BLaER1 (cell line): ENCODE measurements around the gene ADCY2.
A peak's percentile ranks its signal among the peaks of the same experiment; 100 is the strongest.

Experiments
- H3K27ac ChIP-seq: shearing (Covaris generic); formaldehyde crosslinking; 2 replicates; pipeline ENCODE4 v1.8.1; 2022
- H3K27me3 ChIP-seq: shearing (Covaris generic); formaldehyde crosslinking; 2 replicates; pipeline ENCODE4 v1.8.1; 2022
- H3K36me3 ChIP-seq: shearing (Covaris generic); formaldehyde crosslinking; 2 replicates; pipeline ENCODE4 v1.8.1; 2022
- H3K4me1 ChIP-seq: shearing (Covaris generic); formaldehyde crosslinking; 2 replicates; pipeline ENCODE4 v1.8.1; 2022
- H3K4me2 ChIP-seq: shearing (Covaris generic); formaldehyde crosslinking; 2 replicates; pipeline ENCODE4 v1.8.1; 2022
- H3K4me3 ChIP-seq: shearing (Covaris generic); formaldehyde crosslinking; 2 replicates; pipeline ENCODE4 v1.8.1; 2022
- H3K9ac ChIP-seq: shearing (Covaris generic); formaldehyde crosslinking; 2 replicates; pipeline ENCODE4 v1.8.1; 2022
- H3K9me3 ChIP-seq: shearing (Covaris generic); formaldehyde crosslinking; 2 replicates; pipeline ENCODE4 v1.8.1; 2022
- H4K20me1 ChIP-seq: shearing (Covaris generic); formaldehyde crosslinking; 2 replicates; pipeline ENCODE4 v1.8.1; 2022
- Cebpa-rat ChIP-seq: shearing (Covaris generic); IDR thresholded peaks from 2 replicates; pipeline ENCODE4 v1.8.1; 2022

Gene ADCY2

GRCh38 chr5:7664208-7664607 lies 268.3 kb downstream of the ADCY2 start:
- H4K20me1 ChIP-seq: no peaks in the 10 kb centered on the region
- no peak overlapping the region for H3K27ac ChIP-seq
- no peak for TF ChIP-seq Cebpa-rat
- H3K4me2 ChIP-seq: no peak overlapping the region
- no peaks in the 10 kb centered on the region for H3K27me3 ChIP-seq
- no peak overlapping the region for H3K9ac ChIP-seq
- no peaks in the 10 kb centered on the region for H3K9me3 ChIP-seq
- no peaks in the 10 kb centered on the region for H3K4me1 ChIP-seq
- H3K4me3 ChIP-seq: no peak overlapping the region
- no peaks in the 10 kb centered on the region for H3K36me3 ChIP-seq

DNA sequence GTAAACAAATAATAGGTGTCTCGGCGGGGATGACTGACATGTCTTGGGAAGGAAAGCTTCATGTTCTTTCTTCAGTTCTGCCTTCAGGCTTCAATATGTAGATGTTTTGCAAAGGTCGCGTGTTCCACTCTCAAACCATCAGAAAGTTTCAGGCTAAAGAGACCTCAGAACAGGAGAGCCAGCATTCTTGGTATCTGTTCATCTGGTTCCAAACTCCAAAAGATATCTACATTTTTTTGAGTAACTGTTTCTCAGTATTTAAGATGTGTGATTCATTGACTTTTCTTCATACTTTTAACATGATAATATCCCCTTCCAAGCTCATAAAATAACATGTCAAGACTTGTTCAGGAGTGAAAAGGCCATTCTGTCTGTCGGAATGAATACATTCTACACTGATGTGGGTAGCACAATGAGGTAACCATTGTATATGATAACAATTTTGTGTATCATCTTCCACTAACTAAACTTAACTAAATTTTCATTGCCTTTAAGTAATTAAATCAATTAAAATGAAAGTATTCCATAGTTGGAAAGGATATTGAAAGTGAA lies 271.4 kb downstream of the ADCY2 start:
- no peak for TF ChIP-seq Cebpa-rat
- no peaks in the 10 kb centered on the region for H3K4me1 ChIP-seq
- H3K27ac ChIP-seq: no peak overlapping the region
- H4K20me1 ChIP-seq: no peaks in the 10 kb centered on the region
- no peak overlapping the region for H3K4me3 ChIP-seq
- peak overlapping the region; percentile 17; the same call in 1 of the 2 replicates for H3K4me2 ChIP-seq
- no peaks in the 10 kb centered on the region for H3K36me3 ChIP-seq
- H3K9ac ChIP-seq: no peak overlapping the region
- H3K9me3 ChIP-seq: no peaks in the 10 kb centered on the region
- H3K27me3 ChIP-seq: no peaks in the 10 kb centered on the region

- H3K9ac ChIP-seq: no peak overlapping the region
- H3K4me1 ChIP-seq: no peaks in the 10 kb centered on the region
- no peaks in the 10 kb centered on the region for H4K20me1 ChIP-seq
- H3K9me3 ChIP-seq: no peaks in the 10 kb centered on the region
- H3K27me3 ChIP-seq: no peaks in the 10 kb centered on the region
- H3K36me3 ChIP-seq: no peaks in the 10 kb centered on the region
- no peak overlapping the region for H3K27ac ChIP-seq
- H3K4me2 ChIP-seq: no peak overlapping the region
- TF ChIP-seq Cebpa-rat: no peak
- H3K4me3 ChIP-seq: no peak overlapping the region
Observed at GRCh38 chr5:7668161-7668560, 272.2 kb downstream of the ADCY2 start.

GRCh38 chr5:7668627-7669026 lies 272.7 kb downstream of the ADCY2 start:
- Histone ChIP-seq H3K36me3 (no peaks in the 10 kb centered on the region), H3K4me1 (no peaks in the 10 kb centered on the region), H4K20me1 (no peaks in the 10 kb centered on the region), H3K4me3 (no peak overlapping the region), H3K27ac (no peak overlapping the region), H3K27me3 (no peaks in the 10 kb centered on the region), H3K9ac (no peak overlapping the region), H3K9me3 (no peaks in the 10 kb centered on the region), H3K4me2 (no peak overlapping the region)
- no peak for TF ChIP-seq Cebpa-rat

- Histone ChIP-seq H3K4me1 (no peaks in the 10 kb centered on the region), H3K27me3 (no peaks in the 10 kb centered on the region), H3K27ac (no peak overlapping the region), H3K9me3 (no peaks in the 10 kb centered on the region), H3K4me2 (no peak overlapping the region), H3K36me3 (no peaks in the 10 kb centered on the region), H3K9ac (no peak overlapping the region), H4K20me1 (no peaks in the 10 kb centered on the region), H3K4me3 (no peak overlapping the region)
- no peak for TF ChIP-seq Cebpa-rat
Observed at GRCh38 chr5:7671381-7671993, 275.5 kb downstream of the ADCY2 start.

DNA sequence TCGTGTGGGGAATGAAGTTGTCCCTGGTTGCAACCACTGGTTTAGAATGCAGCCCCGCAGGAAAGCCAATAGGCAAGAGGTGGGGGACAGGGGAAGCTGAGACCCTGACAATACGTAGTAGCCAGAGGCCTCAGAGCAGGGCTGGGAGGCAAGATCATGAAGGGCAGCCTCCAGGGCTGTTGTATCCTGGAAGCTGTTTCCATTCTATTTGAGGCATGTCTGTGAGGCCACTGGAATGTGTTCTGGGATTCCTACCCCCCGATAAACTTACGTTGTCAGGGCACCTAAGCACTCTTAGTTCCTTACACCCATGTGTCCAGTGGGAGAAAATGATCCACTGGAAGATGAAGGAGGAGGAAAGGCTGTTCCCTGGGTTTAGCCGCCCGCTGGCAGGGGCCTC lies 277.7 kb downstream of the ADCY2 start:
- Histone ChIP-seq H3K27me3 (no peaks in the 10 kb centered on the region), H3K4me3 (no peak overlapping the region), H3K36me3 (no peaks in the 10 kb centered on the region), H4K20me1 (no peaks in the 10 kb centered on the region), H3K4me1 (no peaks in the 10 kb centered on the region), H3K27ac (no peak overlapping the region), H3K9me3 (no peaks in the 10 kb centered on the region), H3K4me2 (no peak overlapping the region), H3K9ac (no peak overlapping the region)
- no peak for TF ChIP-seq Cebpa-rat

- no peak overlapping the region for H3K4me3 ChIP-seq
- H3K4me1 ChIP-seq: no peaks in the 10 kb centered on the region
- H3K36me3 ChIP-seq: no peaks in the 10 kb centered on the region
- H3K4me2 ChIP-seq: no peak overlapping the region
- TF ChIP-seq Cebpa-rat: no peak
- no peaks in the 10 kb centered on the region for H3K27me3 ChIP-seq
- no peak overlapping the region for H3K27ac ChIP-seq
- H3K9me3 ChIP-seq: no peaks in the 10 kb centered on the region
- H3K9ac ChIP-seq: no peak overlapping the region
- no peaks in the 10 kb centered on the region for H4K20me1 ChIP-seq
Observed at GRCh38 chr5:7676455-7676854, 280.5 kb downstream of the ADCY2 start.

DNA sequence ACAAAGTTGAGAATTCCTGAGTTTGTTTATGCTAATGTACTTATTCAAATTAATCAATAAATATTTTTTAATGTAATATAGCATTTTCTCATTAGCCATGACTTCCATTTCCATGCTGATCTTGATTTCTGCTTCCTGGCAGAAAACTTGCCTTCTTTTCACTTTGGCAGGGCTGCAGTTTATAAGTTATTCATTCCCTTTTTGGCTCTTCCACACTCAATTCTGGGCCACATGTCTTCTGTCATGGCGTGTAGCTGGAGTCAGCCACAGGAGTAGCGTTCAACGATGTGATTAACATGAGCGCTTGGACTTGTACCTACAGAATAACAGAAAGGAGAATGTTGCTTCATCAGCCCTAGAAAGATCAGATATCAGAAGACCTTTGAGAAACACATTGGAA lies 282.1 kb downstream of the ADCY2 start:
- Histone ChIP-seq H3K4me3 (no peak overlapping the region), H4K20me1 (no peaks in the 10 kb centered on the region), H3K27ac (no peak overlapping the region), H3K36me3 (no peaks in the 10 kb centered on the region), H3K4me1 (no peaks in the 10 kb centered on the region), H3K9ac (no peak overlapping the region), H3K9me3 (no peaks in the 10 kb centered on the region), H3K27me3 (no peaks in the 10 kb centered on the region), H3K4me2 (no peak overlapping the region)
- TF ChIP-seq Cebpa-rat: no peak

DNA sequence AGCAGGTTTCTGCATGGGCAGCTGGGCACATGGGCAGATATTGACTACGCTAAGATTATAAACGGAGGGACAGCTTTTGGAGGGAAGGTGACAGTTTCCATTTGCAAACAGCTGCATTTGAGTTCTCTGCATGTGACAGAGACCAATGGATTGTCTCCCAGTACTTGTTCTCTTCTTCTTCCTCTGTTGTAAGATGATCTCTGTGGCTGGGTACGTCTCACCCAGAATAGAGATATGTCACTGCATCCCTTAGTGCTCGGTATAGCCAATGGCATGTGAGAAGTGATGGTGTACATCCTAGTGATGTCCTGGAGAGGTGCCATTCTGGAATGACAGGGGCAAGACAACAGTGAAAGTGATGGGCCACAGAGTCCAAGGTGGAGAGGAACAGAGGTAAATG lies 283.7 kb downstream of the ADCY2 start:
- Histone ChIP-seq H4K20me1 (no peaks in the 10 kb centered on the region), H3K36me3 (no peaks in the 10 kb centered on the region), H3K9me3 (no peaks in the 10 kb centered on the region), H3K4me2 (no peak overlapping the region), H3K4me1 (no peaks in the 10 kb centered on the region), H3K27ac (no peak overlapping the region), H3K9ac (no peak overlapping the region), H3K4me3 (no peak overlapping the region), H3K27me3 (no peaks in the 10 kb centered on the region)
- TF ChIP-seq Cebpa-rat: no peak

DNA sequence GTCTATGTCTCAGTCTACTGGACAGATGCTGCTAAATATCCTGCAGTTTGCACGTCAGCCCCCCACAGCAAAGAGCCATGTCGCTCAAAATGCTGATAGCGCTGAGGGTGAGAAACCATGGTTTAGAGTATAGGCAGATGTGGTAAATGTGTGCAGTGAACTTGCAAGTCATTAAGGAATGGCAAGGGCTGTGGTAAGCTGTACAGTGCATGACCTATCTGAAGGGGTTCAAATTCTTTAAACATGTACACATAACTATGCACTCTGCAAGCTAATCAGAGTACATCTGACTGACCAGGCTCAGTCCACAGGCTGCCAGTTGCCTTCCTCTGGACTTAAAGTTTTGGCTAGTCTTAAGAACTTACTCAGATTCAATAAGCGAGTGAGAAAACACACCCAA lies 284.3 kb downstream of the ADCY2 start:
- Histone ChIP-seq H3K36me3 (no peaks in the 10 kb centered on the region), H3K4me3 (no peak overlapping the region), H3K9me3 (no peaks in the 10 kb centered on the region), H3K27me3 (no peaks in the 10 kb centered on the region), H3K4me2 (no peak overlapping the region), H4K20me1 (no peaks in the 10 kb centered on the region), H3K27ac (no peak overlapping the region), H3K9ac (no peak overlapping the region), H3K4me1 (no peaks in the 10 kb centered on the region)
- no peak for TF ChIP-seq Cebpa-rat

- no peaks in the 10 kb centered on the region for H3K4me1 ChIP-seq
- H3K27ac ChIP-seq: no peak overlapping the region
Observed at GRCh38 chr5:7682379-7682778, 286.4 kb downstream of the ADCY2 start.

More at GRCh38 chr5:7682379-7682778, 286.4 kb downstream of the ADCY2 start:
- Histone ChIP-seq H3K4me3 (no peak overlapping the region), H3K27me3 (no peaks in the 10 kb centered on the region), H4K20me1 (no peaks in the 10 kb centered on the region), H3K9ac (no peak overlapping the region), H3K36me3 (no peaks in the 10 kb centered on the region), H3K4me2 (no peak overlapping the region), H3K9me3 (no peaks in the 10 kb centered on the region)
- TF ChIP-seq Cebpa-rat: no peak
